Gastroesophageal sphincter (tissue), 4 donors: ENCODE results near the gene MPRIP. TPM values are rescaled to one million over a fixed set of nuclear protein-coding genes. Genes with fewer than 3 reads are reported as not detected.

ENCODE experiments used
- ATAC-seq: fragments of 150-250 bp; one replicate; pipeline ENCODE4 v1.9.1; 2016; ENCODE audit warnings: mild to moderate bottlenecking, moderate library complexity
- H3K27ac ChIP-seq, 4 donors: fragments of 200-600 bp; sonication (generic) in 3 of 4; 1 replicate in 3 of 4; 2 replicates in 1 of 4; pipeline ENCODE4 v1.5.1; 2016 to 2019
- H3K27me3 ChIP-seq: fragments of 200-600 bp; sonication (generic); one replicate; pipeline ENCODE4 v1.5.1; 2019
- H3K36me3 ChIP-seq, 2 donors: fragments of 200-600 bp; sonication (generic); one replicate each; pipeline ENCODE4 v1.5.1; 2019; ENCODE audit warnings: control low read depth in 1 of 2
- H3K4me1 ChIP-seq, 3 donors: fragments of 200-600 bp; sonication (generic); 1 replicate in 2 of 3; 2 replicates in 1 of 3; pipeline ENCODE4 v1.5.1; 2016 to 2019; ENCODE audit warnings: control low read depth in 2 of 3
- H3K4me3 ChIP-seq, 2 donors: fragments of 200-600 bp; sonication (generic); one replicate each; pipeline ENCODE4 v1.5.1; 2019; ENCODE audit warnings: mild to moderate bottlenecking in 1 of 2, moderate library complexity in 1 of 2
- H3K9me3 ChIP-seq, 3 donors: fragments of 200-600 bp; sonication (generic); one replicate each; pipeline ENCODE4 v1.5.1; 2017 to 2019; ENCODE audit warnings: control low read depth in 2 of 3
- EP300 ChIP-seq: sonication (generic); formaldehyde crosslinking; IDR thresholded peaks from one replicate; pipeline ENCODE4 v1.6.1; 2017; ENCODE audit warnings: antibody characterized with exemption, mild to moderate bottlenecking
- POLR2A ChIP-seq, 2 donors: fragments of 450-650 bp; IDR thresholded peaks; one replicate each; pipeline ENCODE4 v1.6.1; 2017; ENCODE audit warnings: antibody characterized with exemption in 2 of 2, mild to moderate bottlenecking in 2 of 2, moderate library complexity in 1 of 2
- POLR2AphosphoS5 ChIP-seq: sonication (generic); formaldehyde crosslinking; IDR thresholded peaks from one replicate; pipeline ENCODE4 v1.6.1; 2017; ENCODE audit warnings: antibody characterized with exemption
- WGBS, 2 donors: methylation state at CpG; one replicate each; pipeline ENCODE4 v1.1.5; 2018; ENCODE audit warnings: low coverage in 1 of 2; 5-methylcytosine and 5-hydroxymethylcytosine counted together
- total RNA-seq, 4 donors: library from RNA; depleted of rRNA; stranded (reverse); fragments of >200 nt; gene quantifications; one replicate each; pipeline ENCODE4 v1.1.0, GENCODE V29; 2016
- TF ChIP-seq, protein P1 (sequence below), 4 experiments: fragments of 200-600 bp in 2 of 4; fragments of 450-650 bp in 2 of 4; sonication (generic) in 1 of 4; IDR thresholded peaks; one replicate each; pipeline ENCODE4 v1.5.1; 2017 to 2019; ENCODE audit warnings: antibody characterized with exemption in 4 of 4, mild to moderate bottlenecking in 2 of 4, moderate library complexity in 2 of 4

The MPRIP gene
- total RNA-seq, 4 donors from 2014 or later: 113 to 233 (median 155) TPM

DNA sequence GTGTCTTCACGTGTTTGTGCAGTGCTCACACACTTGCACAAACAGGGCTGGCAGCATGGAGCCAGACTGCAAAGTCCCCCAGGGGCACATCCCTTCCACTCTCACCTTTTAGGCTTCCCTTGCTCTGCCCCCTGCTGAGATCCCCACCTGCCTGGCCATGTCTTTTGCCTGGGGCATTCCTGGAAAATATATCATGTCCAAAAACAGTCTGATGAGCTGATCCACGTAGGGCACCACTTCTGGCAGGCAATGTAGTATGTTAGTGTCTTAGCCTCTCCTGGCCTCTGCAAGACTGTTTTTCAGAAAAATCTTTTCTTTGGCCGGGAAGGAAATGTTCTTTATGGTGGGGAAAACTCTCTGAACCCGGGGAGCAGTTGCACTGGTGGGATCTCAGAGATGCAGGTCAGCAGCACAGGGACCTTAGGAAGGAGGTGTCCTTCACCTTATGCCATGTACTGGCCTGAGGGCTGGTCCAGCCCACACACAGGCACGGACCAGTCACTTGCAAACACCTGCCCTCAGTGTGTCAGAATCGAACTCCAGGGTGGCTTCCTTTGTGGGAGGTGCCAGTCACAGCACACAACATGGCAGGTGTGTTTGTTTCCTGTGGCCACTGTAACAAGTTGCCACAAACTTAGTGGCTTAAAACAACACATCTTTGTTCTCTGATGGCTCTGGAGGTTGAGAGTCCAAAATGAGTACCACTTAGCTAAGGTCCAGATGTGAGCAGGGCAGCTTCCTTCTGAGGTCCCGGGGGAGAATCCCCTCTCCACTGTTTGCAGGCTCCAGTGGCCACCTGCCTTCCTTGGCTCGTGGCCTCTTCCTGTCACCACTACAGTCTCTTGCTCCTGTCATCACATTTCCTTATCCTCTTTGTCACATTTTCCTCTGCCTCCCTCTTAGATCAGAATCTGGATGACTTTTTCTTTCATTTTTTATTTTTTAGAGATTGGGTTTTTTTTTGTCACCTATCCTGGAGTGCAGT, 46.6 kb downstream of the MPRIP start:
- Histone ChIP-seq H3K27ac (no peak overlapping the region), H3K9me3 (no peaks in the 10 kb centered on the region), H3K27me3 (no peaks in the 10 kb centered on the region), H3K36me3 (peaks cover 0 to 49% of the 10 kb centered on the region in 2 donors), H3K4me3 (no peak overlapping the region), H3K4me1 (peaks cover 0 to 75% (median 11%) of the 10 kb centered on the region in 3 donors)
- ATAC-seq: no peak
- TF ChIP-seq POLR2A (IDR thresholded peaks at IDR 0.05): no peak
- no peak for TF ChIP-seq EP300
- TF ChIP-seq POLR2AphosphoS5: no peak
- TF ChIP-seq, protein P1, sequence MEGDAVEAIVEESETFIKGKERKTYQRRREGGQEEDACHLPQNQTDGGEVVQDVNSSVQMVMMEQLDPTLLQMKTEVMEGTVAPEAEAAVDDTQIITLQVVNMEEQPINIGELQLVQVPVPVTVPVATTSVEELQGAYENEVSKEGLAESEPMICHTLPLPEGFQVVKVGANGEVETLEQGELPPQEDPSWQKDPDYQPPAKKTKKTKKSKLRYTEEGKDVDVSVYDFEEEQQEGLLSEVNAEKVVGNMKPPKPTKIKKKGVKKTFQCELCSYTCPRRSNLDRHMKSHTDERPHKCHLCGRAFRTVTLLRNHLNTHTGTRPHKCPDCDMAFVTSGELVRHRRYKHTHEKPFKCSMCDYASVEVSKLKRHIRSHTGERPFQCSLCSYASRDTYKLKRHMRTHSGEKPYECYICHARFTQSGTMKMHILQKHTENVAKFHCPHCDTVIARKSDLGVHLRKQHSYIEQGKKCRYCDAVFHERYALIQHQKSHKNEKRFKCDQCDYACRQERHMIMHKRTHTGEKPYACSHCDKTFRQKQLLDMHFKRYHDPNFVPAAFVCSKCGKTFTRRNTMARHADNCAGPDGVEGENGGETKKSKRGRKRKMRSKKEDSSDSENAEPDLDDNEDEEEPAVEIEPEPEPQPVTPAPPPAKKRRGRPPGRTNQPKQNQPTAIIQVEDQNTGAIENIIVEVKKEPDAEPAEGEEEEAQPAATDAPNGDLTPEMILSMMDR (IDR thresholded peaks at IDR 0.05): no peak
- 62 to 70% methylated on average over 3 to 7 of the region's 8 CpGs for WGBS, 2 donors

DNA sequence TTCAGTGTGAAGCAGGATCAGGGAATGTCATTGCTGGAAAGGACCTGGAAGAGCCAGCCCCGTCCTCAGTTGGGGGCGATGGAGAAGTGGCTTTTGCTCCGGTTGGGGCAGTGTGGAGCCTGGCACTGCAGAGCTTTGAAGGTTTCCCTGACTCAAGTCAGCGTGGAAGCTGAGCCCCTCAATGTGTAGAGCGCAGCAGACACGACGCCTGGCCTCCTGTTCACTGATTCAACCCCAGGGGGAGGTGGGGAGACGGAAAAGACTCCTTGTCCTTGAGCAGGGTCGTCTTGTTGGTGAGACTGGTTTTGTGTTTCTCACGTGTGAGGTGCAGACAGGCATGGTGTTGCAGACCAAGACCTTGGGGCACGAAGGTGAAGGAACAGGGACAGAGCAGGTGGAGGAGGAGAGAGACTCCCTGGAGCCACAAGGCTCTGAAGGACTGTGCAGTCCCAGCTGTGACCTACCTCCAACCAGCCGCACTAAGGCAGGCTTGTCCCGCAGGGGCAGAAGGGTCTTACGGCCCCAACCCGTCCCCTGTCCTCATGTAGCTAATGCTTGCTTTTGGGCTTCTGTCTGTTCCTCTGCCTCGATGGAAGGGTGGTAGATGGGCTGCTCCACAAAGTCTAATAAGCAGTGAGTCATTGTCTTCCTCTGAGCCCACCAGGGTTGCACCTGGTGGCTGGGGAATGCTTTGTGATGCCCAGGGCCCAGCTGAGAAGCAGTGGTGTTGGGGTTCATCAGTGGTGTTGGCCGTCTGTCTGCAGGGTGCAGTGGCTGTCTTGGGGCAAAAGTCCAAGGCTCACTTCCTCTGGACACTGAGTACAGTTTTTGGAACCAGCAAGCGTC, 47.8 kb downstream of the MPRIP start:
- Histone ChIP-seq H3K4me3 (no peak overlapping the region), H3K36me3 (peaks cover 0 to 37% of the 10 kb centered on the region in 2 donors), H3K27me3 (no peaks in the 10 kb centered on the region), H3K27ac (no peak overlapping the region), H3K9me3 (no peaks in the 10 kb centered on the region), H3K4me1 (peaks cover 0 to 87% (median 11%) of the 10 kb centered on the region in 3 donors)
- ATAC-seq: no peak
- WGBS, 2 donors: 80 to 100% methylated on average over 2 to 5 of the region's 18 CpGs
- no peak for TF ChIP-seq POLR2A (IDR thresholded peaks at IDR 0.05)
- TF ChIP-seq, protein P1 (IDR thresholded peaks at IDR 0.05): no peak
- no peak for TF ChIP-seq POLR2AphosphoS5
- TF ChIP-seq EP300: no peak

DNA sequence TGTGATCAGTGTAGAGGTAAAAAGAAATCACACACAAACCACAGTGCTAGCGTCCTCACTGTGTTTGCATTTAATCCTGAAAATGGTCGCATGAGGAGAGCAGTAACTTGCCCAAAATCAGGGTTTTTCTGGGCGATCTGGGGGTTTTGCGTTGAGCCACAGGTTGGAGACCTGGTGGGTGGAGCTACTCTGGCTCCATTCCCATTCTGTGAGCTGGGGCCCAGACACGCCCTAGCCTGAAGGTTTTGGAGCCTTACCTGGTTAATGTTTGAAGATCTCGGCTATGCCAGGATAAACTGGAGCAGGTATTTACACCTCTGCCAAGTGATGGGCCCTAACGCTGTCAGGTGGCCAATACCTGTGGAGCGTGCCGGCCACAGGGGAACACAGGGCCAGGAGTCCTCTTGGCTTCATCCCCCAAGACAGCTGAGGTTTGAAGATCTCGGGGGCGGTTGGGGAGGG, 48.4 kb downstream of the MPRIP start:
- peaks cover 0 to 33% of the 10 kb centered on the region in 2 donors for H3K36me3 ChIP-seq
- no peak for ATAC-seq
- WGBS, 2 donors: 83 to 91% methylated on average over 6 of the region's 11 CpGs
- H3K4me1 ChIP-seq: peaks cover 0 to 93% (median 11%) of the 10 kb centered on the region in 3 donors
- no peak overlapping the region for H3K27ac ChIP-seq
- H3K9me3 ChIP-seq: no peaks in the 10 kb centered on the region
- no peak for TF ChIP-seq EP300
- no peaks in the 10 kb centered on the region for H3K27me3 ChIP-seq
- H3K4me3 ChIP-seq: no peak overlapping the region

DNA sequence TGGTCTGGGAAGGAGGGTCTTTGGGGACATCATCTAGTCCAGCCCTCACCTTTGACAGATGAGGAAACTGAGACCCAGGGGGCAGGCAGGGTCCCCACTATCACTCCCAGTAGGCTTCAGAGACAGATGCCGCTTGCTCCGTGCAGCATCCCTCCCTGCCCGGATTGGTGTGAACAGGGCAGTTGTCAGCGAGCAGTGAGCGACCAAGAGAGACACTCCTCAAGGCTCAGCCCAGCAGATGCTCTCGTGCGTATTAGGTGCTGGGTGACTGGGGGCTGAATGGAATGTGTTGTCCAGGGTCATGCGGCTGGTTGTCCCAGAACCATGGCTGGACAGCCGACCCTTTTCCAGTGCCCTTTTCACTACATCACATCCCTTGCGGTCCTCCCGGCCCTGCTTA, 49.0 kb downstream of the MPRIP start:
- H3K27me3 ChIP-seq: no peaks in the 10 kb centered on the region
- H3K4me1 ChIP-seq: peaks cover 0 to 98% (median 11%) of the 10 kb centered on the region in 3 donors
- peaks cover 0 to 27% of the 10 kb centered on the region in 2 donors for H3K36me3 ChIP-seq
- WGBS, 2 donors: no CpG with 5 or more reads among the region's 11 CpGs
- H3K4me3 ChIP-seq: no peak overlapping the region
- H3K9me3 ChIP-seq: no peaks in the 10 kb centered on the region
- no peak for TF ChIP-seq EP300
- TF ChIP-seq, protein P1 (IDR thresholded peaks at IDR 0.05): no peak
- no peak for TF ChIP-seq POLR2AphosphoS5
- TF ChIP-seq POLR2A (IDR thresholded peaks at IDR 0.05): no peak
- no peak overlapping the region for H3K27ac ChIP-seq
- ATAC-seq: no peak
